ENCODE results near the gene CTDNEP1.

CTDNEP1 gene

GRCh38 chr17:7223375-7223774 is 28.2 kb downstream of the CTDNEP1 start:
- Histone ChIP-seq H3K79me2 (ENCODE audit: insufficient read depth, low read length) (peaks cover 22% of the 10 kb centered on the region; the same call in 1 of the 2 replicates), H4K20me1 (ENCODE audit: insufficient read depth, low read length, poor library complexity, severe bottlenecking) (peaks cover 13% of the 10 kb centered on the region), H3K4me1 (ENCODE audit: insufficient read depth, low read length, poor library complexity, severe bottlenecking) (peaks cover 18% of the 10 kb centered on the region), H3K9ac (ENCODE audit: low read depth, low read length, poor library complexity, severe bottlenecking) (no peak overlapping the region), H3K9me3 (ENCODE audit: insufficient read depth, low read depth, low read length) (no peaks in the 10 kb centered on the region), H3K4me2 (ENCODE audit: low read depth, low read length, poor library complexity, severe bottlenecking) (no peak overlapping the region), H3K36me3 (ENCODE audit: insufficient read depth, low read length) (peaks cover 48% of the 10 kb centered on the region; the same call in 1 of the 2 replicates), H3K27me3 (ENCODE audit: insufficient read depth, low read length, poor library complexity, severe bottlenecking) (no peaks in the 10 kb centered on the region), H2AFZ (ENCODE audit: low read length) (no peak overlapping the region), H3K9me2 (replicated peaks; ENCODE audit: low read depth, low read length) (no peaks in the 10 kb centered on the region), H3K4me3 (ENCODE audit: low read length, poor library complexity, severe bottlenecking) (no peak overlapping the region), H3F3A (ENCODE audit: low read depth) (no peaks in the 10 kb centered on the region)
- no peak for TF ChIP-seq CTCF (conservative IDR thresholded peaks at IDR 0.05; ENCODE audit: low read length)
- TF ChIP-seq EZH2phosphoT487 (IDR thresholded peaks at IDR 0.05; ENCODE audit: borderline replicate concordance) = no peak

DNA sequence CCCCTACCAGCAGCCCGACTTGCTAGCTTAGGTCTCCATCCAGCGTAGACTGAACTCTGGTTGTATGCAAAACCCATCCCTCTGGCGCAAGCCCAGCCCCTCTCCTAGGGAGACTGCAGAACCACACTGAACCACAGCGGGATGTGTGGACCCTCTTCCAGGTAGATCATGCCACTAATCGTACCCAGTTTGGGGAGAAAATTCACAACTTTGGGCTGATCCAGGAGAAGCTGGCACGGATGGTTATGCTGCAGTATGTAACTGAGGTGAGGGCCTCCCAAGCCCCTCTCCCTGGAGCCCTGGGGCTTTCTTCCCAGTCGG is 28.6 kb downstream of the CTDNEP1 start:
- no peak overlapping the region for H2AFZ ChIP-seq (ENCODE audit: low read length)
- H3K36me3 ChIP-seq (ENCODE audit: insufficient read depth, low read length) = peaks cover 43% of the 10 kb centered on the region; the same call in 1 of the 2 replicates
- H3K4me2 ChIP-seq (ENCODE audit: low read depth, low read length, poor library complexity, severe bottlenecking) = no peak overlapping the region
- no peak overlapping the region for H3K9ac ChIP-seq (ENCODE audit: low read depth, low read length, poor library complexity, severe bottlenecking)
- no peaks in the 10 kb centered on the region for H3K27me3 ChIP-seq (ENCODE audit: insufficient read depth, low read length, poor library complexity, severe bottlenecking)
- H3K4me1 ChIP-seq (ENCODE audit: insufficient read depth, low read length, poor library complexity, severe bottlenecking) = peaks cover 22% of the 10 kb centered on the region
- H3K79me2 ChIP-seq (ENCODE audit: insufficient read depth, low read length) = peaks cover 17% of the 10 kb centered on the region; the same call in 1 of the 2 replicates
- H4K20me1 ChIP-seq (ENCODE audit: insufficient read depth, low read length, poor library complexity, severe bottlenecking) = peaks cover 13% of the 10 kb centered on the region
- no peaks in the 10 kb centered on the region for H3K9me3 ChIP-seq (ENCODE audit: insufficient read depth, low read depth, low read length)
- H3K4me3 ChIP-seq (ENCODE audit: low read length, poor library complexity, severe bottlenecking) = no peak overlapping the region
- no peaks in the 10 kb centered on the region for H3K9me2 ChIP-seq (replicated peaks; ENCODE audit: low read depth, low read length)
- TF ChIP-seq EZH2phosphoT487 (IDR thresholded peaks at IDR 0.05; ENCODE audit: borderline replicate concordance) (no peak), CTCF (conservative IDR thresholded peaks at IDR 0.05; ENCODE audit: low read length) (no peak)
- no peaks in the 10 kb centered on the region for H3F3A ChIP-seq (ENCODE audit: low read depth)

GRCh38 chr17:7222093-7222971 is 29.2 kb downstream of the CTDNEP1 start:
- no peak for TF ChIP-seq CTCF (conservative IDR thresholded peaks at IDR 0.05; ENCODE audit: low read length)
- no peak for TF ChIP-seq EZH2phosphoT487 (IDR thresholded peaks at IDR 0.05; ENCODE audit: borderline replicate concordance)
- Histone ChIP-seq H3K9me2 (replicated peaks; ENCODE audit: low read depth, low read length) (no peaks in the 10 kb centered on the region), H3K9me3 (ENCODE audit: insufficient read depth, low read depth, low read length) (no peaks in the 10 kb centered on the region), H2AFZ (ENCODE audit: low read length) (no peak overlapping the region), H4K20me1 (ENCODE audit: insufficient read depth, low read length, poor library complexity, severe bottlenecking) (peaks cover 13% of the 10 kb centered on the region), H3K79me2 (ENCODE audit: insufficient read depth, low read length) (peaks cover 15% of the 10 kb centered on the region; the same call in 1 of the 2 replicates), H3K9ac (ENCODE audit: low read depth, low read length, poor library complexity, severe bottlenecking) (no peak overlapping the region), H3F3A (ENCODE audit: low read depth) (no peaks in the 10 kb centered on the region), H3K4me1 (ENCODE audit: insufficient read depth, low read length, poor library complexity, severe bottlenecking) (peaks cover 26% of the 10 kb centered on the region), H3K4me2 (ENCODE audit: low read depth, low read length, poor library complexity, severe bottlenecking) (no peak overlapping the region), H3K27me3 (ENCODE audit: insufficient read depth, low read length, poor library complexity, severe bottlenecking) (no peaks in the 10 kb centered on the region), H3K4me3 (ENCODE audit: low read length, poor library complexity, severe bottlenecking) (no peak overlapping the region), H3K36me3 (ENCODE audit: insufficient read depth, low read length) (peaks cover 38% of the 10 kb centered on the region; the same call in 1 of the 2 replicates)

All from Loucy (cell line).